Fibroblast of lung (primary cell): ENCODE data around the gene ACTMAP. TPM values are rescaled to one million over a fixed set of nuclear protein-coding genes. Genes with fewer than 3 reads are reported as not detected.

Experiments
- DNase-seq, 2 donors: peaks; one replicate each; pipeline versions ENCODE4 v3.0.0 to v3.0.0-alpha.2; 2010; ENCODE audit warnings: low read depth in 2 of 2
- H2AFZ ChIP-seq: 2 replicates; pipeline ENCODE4 v1.5.1; 2012; ENCODE audit warnings: low read length, control low read depth, inconsistent platforms
- H3K27ac ChIP-seq: 2 replicates; pipeline ENCODE4 v1.5.1; 2011; ENCODE audit warnings: low read length, control low read depth; ENCODE audit not compliant: insufficient read depth
- H3K27me3 ChIP-seq: 2 replicates; pipeline ENCODE4 v1.5.1; 2011; ENCODE audit warnings: mild to moderate bottlenecking, low read length; ENCODE audit not compliant: control insufficient read depth, insufficient read depth
- H3K36me3 ChIP-seq: 2 replicates; pipeline ENCODE4 v1.5.1; 2011; ENCODE audit warnings: low read length; ENCODE audit not compliant: control insufficient read depth, insufficient read depth
- H3K4me1 ChIP-seq: 2 replicates; pipeline ENCODE4 v1.5.1; 2011; ENCODE audit warnings: low read length; ENCODE audit not compliant: control insufficient read depth, insufficient read depth; ENCODE audit errors: extremely low read depth
- H3K4me2 ChIP-seq: 2 replicates; pipeline ENCODE4 v1.5.1; 2011; ENCODE audit warnings: low read length, control low read depth; ENCODE audit not compliant: insufficient read depth; ENCODE audit errors: extremely low read depth
- H3K4me3 ChIP-seq, 4 experiments: fragments of 200-600 bp in 1 of 4; sonication (generic) in 1 of 4; replicated peaks in 1 of 4; 2 replicates each; pipeline ENCODE4 v1.5.1; 2011 to 2016; ENCODE audit warnings: low read length in 4 of 4, low read depth in 3 of 4, mild to moderate bottlenecking in 3 of 4, control low read depth in 2 of 4, inconsistent platforms in 1 of 4, mixed read lengths in 1 of 4; ENCODE audit not compliant: insufficient read depth in 1 of 4; ENCODE audit errors: control extremely low read depth in 1 of 4
- H3K79me2 ChIP-seq: 2 replicates; pipeline ENCODE4 v1.5.1; 2012; ENCODE audit warnings: mild to moderate bottlenecking, low read length, inconsistent platforms; ENCODE audit not compliant: control insufficient read depth, insufficient read depth
- H3K9ac ChIP-seq: 2 replicates; pipeline ENCODE4 v1.5.1; 2011; ENCODE audit warnings: mild to moderate bottlenecking, low read length, control low read depth; ENCODE audit not compliant: insufficient read depth
- H3K9me3 ChIP-seq: 2 replicates; pipeline ENCODE4 v1.5.1; 2012; ENCODE audit warnings: low read depth, low read length; ENCODE audit not compliant: control insufficient read depth, insufficient read depth
- H4K20me1 ChIP-seq: 2 replicates; pipeline ENCODE4 v1.5.1; 2011; ENCODE audit warnings: low read length; ENCODE audit not compliant: control insufficient read depth, insufficient read depth; ENCODE audit errors: extremely low read depth
- CTCF ChIP-seq, 2 donors: IDR thresholded peaks in 1 of 2; conservative IDR thresholded peaks in 1 of 2; 1 replicate in 1 of 2; 2 replicates in 1 of 2; pipeline ENCODE4 v1.5.1; 2011 to 2012; ENCODE audit warnings: low read length in 2 of 2, control low read depth in 1 of 2, inconsistent platforms in 1 of 2, low read depth in 1 of 2, mild to moderate bottlenecking in 1 of 2
- EZH2 ChIP-seq: IDR thresholded peaks from 2 replicates; pipeline ENCODE4 v1.5.1; 2012; ENCODE audit warnings: low read length, control low read depth, mild to moderate bottlenecking; ENCODE audit errors: missing control alignments
- polyA plus RNA-seq, 2 donors: library from polyadenylated mRNA; depleted of rRNA in 1 of 2; stranded (reverse) in 1 of 2; unstranded in 1 of 2; fragments of >200 nt; gene quantifications; 2 replicates each; pipeline ENCODE4 v1.2.1, GENCODE V29; 2011 to 2012; ENCODE audit warnings: missing spikeins in 1 of 2
- total RNA-seq: library from RNA; depleted of rRNA; stranded (reverse); fragments of >200 nt; gene quantifications from 2 replicates; pipeline ENCODE4 v1.2.1, GENCODE V29; 2014

The ACTMAP gene
- total and polyA plus RNA-seq, 2 donors (not counting 1 experiment from before 2014, with no cell fraction given), result 1.8 to 2.2 TPM

DNA sequence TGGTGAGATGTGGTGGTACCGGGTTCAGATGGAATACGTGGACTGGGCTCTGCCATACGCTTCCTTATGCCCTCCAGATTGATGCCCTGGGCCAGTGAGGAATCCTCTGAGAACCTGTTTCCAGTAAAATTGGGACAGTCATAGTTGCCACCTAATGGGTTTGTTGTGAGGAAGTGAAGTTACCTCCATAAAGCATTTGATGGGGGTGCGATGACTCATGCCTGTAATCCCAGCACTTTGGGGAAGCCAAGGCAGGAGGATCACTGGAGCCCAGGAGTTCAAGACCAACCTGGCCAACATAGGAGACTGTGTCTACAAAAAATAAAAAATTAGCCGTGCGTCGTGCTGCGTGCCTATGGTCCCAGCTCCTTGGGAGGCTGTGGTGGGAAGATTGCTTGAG, 5.5 kb upstream of the ACTMAP start:
- H3K4me2 ChIP-seq, result no peak overlapping the region
- H3K4me1 ChIP-seq, result peaks cover 4% of the 10 kb centered on the region
- no peaks in the 10 kb centered on the region for H4K20me1 ChIP-seq
- no peaks in the 10 kb centered on the region for H3K9me3 ChIP-seq
- DNase-seq, result no peak
- H3K4me3 ChIP-seq, result no peak overlapping the region
- no peak overlapping the region for H2AFZ ChIP-seq
- no peak overlapping the region for H3K9ac ChIP-seq
- no peaks in the 10 kb centered on the region for H3K27me3 ChIP-seq
- peaks cover 60% of the 10 kb centered on the region for H3K79me2 ChIP-seq
- no peak overlapping the region for H3K27ac ChIP-seq
- peaks cover 26% of the 10 kb centered on the region for H3K36me3 ChIP-seq
- no peak for TF ChIP-seq CTCF (conservative IDR thresholded peaks at IDR 0.05 in 1 of 2, IDR thresholded peaks at IDR 0.05 in 1 of 2; ENCODE audit: low read depth in 1 of 2, low read length in 2 of 2)
- no peak for TF ChIP-seq EZH2

- Histone ChIP-seq H3K27me3 (no peaks in the 10 kb centered on the region), H3K9me3 (no peaks in the 10 kb centered on the region), H2AFZ (no peak overlapping the region), H3K9ac (no peak overlapping the region), H4K20me1 (no peaks in the 10 kb centered on the region), H3K79me2 (peaks cover 60% of the 10 kb centered on the region), H3K4me3 (no peak overlapping the region), H3K4me1 (peaks cover 4% of the 10 kb centered on the region), H3K36me3 (peaks cover 22% of the 10 kb centered on the region), H3K4me2 (no peak overlapping the region), H3K27ac (no peak overlapping the region)
- DNase-seq, result no peak
- TF ChIP-seq EZH2 (no peak), CTCF (conservative IDR thresholded peaks at IDR 0.05 in 1 of 2, IDR thresholded peaks at IDR 0.05 in 1 of 2; ENCODE audit: low read depth in 1 of 2, low read length in 2 of 2) (no peak)
These were observed 5.0 kb upstream of the ACTMAP start for GRCh38 chr19:40755248-40755624.

- peaks cover 22% of the 10 kb centered on the region for H3K36me3 ChIP-seq
- no peak for TF ChIP-seq CTCF (conservative IDR thresholded peaks at IDR 0.05 in 1 of 2, IDR thresholded peaks at IDR 0.05 in 1 of 2; ENCODE audit: low read depth in 1 of 2, low read length in 2 of 2)
- TF ChIP-seq EZH2, result no peak
- H3K4me1 ChIP-seq, result peaks cover 5% of the 10 kb centered on the region
- H3K4me3 ChIP-seq, result no peak overlapping the region
- DNase-seq, result no peak
- H3K79me2 ChIP-seq, result peaks cover 60% of the 10 kb centered on the region
- H4K20me1 ChIP-seq, result no peaks in the 10 kb centered on the region
- H3K4me2 ChIP-seq, result peak overlapping the region; percentile 62
- no peaks in the 10 kb centered on the region for H3K9me3 ChIP-seq
- no peaks in the 10 kb centered on the region for H3K27me3 ChIP-seq
- peak overlapping the region; percentile 35 for H3K27ac ChIP-seq
- H3K9ac ChIP-seq, result no peak overlapping the region
- no peak overlapping the region for H2AFZ ChIP-seq
These were observed 4.5 kb upstream of the ACTMAP start for GRCh38 chr19:40754611-40755247.
